KOPT-K1 (cell line): ENCODE measurements around the gene PTTG1IP.

ENCODE experiments used
- H3K27ac ChIP-seq: fragments of 200-600 bp; sonication (generic); 2 replicates; pipeline ENCODE4 v1.5.1; 2016; ENCODE audit warnings: antibody characterized with exemption, mild to moderate bottlenecking, low read depth, low read length; ENCODE audit not compliant: poor library complexity, severe bottlenecking
- H3K36me3 ChIP-seq: fragments of 200-600 bp; sonication (generic); 2 replicates; pipeline ENCODE4 v1.5.1; 2017; ENCODE audit warnings: antibody characterized with exemption, mild to moderate bottlenecking, low read length, moderate library complexity; ENCODE audit not compliant: insufficient read depth
- H3K9me3 ChIP-seq: fragments of 200-600 bp; sonication (generic); 2 replicates; pipeline ENCODE4 v1.5.1; 2017; ENCODE audit warnings: antibody characterized with exemption, low read length, mild to moderate bottlenecking; ENCODE audit not compliant: insufficient read depth, poor library complexity, severe bottlenecking

Gene PTTG1IP

DNA sequence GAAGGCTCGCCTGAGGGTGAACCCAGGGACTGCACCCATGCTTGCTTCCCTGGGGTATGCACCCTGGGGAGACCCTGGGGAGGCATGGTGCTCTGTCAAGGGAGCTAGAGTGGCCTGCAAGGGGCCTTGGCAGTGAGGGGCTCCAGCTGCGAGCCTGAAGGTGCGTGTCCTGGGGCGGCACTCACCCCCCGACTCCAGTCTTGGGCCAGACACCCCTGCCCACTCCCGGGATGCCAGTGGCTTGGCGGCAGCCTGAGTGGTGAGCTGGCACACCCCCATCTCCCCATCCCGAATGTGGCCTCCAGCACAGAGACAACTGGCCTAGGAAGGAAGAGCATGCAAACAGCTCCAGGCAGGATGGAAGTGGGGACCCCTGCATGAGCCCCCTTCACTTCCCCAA is 58.3 kb downstream of the PTTG1IP start:
- H3K9me3 ChIP-seq, result no peaks in the 10 kb centered on the region
- no peak overlapping the region for H3K27ac ChIP-seq
- peaks cover 39% of the 10 kb centered on the region for H3K36me3 ChIP-seq

DNA sequence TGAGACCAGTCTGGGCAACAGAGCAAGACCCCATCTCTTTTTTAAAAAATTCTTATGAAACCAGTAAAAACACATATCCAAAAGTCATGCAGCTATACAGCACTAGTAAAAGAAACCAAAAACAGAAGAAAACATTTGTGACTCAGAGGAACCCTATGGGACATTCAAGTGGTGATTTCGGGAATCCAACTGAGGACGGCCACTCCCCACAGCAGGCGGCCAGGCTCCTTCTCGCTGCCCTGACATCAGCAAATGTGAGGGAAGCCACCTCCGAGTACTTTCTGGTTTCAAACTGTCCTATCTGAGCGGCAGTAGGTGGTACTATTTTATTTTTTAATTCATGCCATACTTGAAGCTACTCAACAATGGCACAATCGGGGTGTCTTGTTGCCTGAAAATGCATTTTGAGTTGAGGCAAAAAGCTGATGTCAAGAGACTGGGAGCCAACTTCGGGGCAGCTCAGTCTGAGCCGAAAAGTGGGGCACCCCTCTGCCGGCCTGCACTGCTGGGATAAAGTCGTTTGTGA is 58.9 kb downstream of the PTTG1IP start:
- peaks cover 45% of the 10 kb centered on the region for H3K36me3 ChIP-seq

GRCh38 chr21:44813727-44814126 is 59.8 kb downstream of the PTTG1IP start:
- Histone ChIP-seq H3K9me3 (no peaks in the 10 kb centered on the region), H3K27ac (no peak overlapping the region), H3K36me3 (peaks cover 54% of the 10 kb centered on the region)

More for the DNA sequence above, 58.9 kb downstream of the PTTG1IP start:
- Histone ChIP-seq H3K9me3 (no peaks in the 10 kb centered on the region), H3K27ac (no peak overlapping the region)

DNA sequence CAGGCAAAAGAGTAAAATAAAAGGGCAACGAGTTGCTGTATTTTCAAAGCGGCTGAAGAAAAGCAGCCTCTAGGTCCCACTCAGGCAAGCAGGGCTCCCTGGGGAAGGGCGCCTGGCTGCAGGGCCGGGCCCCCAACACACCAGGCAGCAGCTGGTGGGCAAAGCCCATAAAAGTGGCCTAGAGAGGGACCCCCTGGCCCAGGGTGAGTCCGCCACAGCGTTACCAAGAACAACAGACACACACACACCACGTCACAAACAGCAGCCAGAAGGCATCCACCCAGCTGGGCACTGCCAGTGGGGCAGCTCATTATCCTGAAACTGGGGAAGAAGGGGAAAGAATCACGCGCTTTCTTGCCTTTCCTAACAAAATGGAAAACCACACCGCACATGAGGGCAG is 60.3 kb downstream of the PTTG1IP start:
- Histone ChIP-seq H3K27ac (no peak overlapping the region), H3K9me3 (no peaks in the 10 kb centered on the region), H3K36me3 (peaks cover 58% of the 10 kb centered on the region)

- H3K36me3 ChIP-seq, result peaks cover 62% of the 10 kb centered on the region
- no peak overlapping the region for H3K27ac ChIP-seq
- H3K9me3 ChIP-seq, result no peaks in the 10 kb centered on the region
These were observed 60.9 kb downstream of the PTTG1IP start for GRCh38 chr21:44812640-44813039.

GRCh38 chr21:44810779-44811178 is 62.7 kb downstream of the PTTG1IP start:
- Histone ChIP-seq H3K9me3 (no peaks in the 10 kb centered on the region), H3K36me3 (peaks cover 80% of the 10 kb centered on the region), H3K27ac (no peak overlapping the region)

GRCh38 chr21:44805859-44806258 is 67.6 kb downstream of the PTTG1IP start:
- Histone ChIP-seq H3K27ac (no peak overlapping the region), H3K9me3 (no peaks in the 10 kb centered on the region), H3K36me3 (peaks cover 80% of the 10 kb centered on the region)

DNA sequence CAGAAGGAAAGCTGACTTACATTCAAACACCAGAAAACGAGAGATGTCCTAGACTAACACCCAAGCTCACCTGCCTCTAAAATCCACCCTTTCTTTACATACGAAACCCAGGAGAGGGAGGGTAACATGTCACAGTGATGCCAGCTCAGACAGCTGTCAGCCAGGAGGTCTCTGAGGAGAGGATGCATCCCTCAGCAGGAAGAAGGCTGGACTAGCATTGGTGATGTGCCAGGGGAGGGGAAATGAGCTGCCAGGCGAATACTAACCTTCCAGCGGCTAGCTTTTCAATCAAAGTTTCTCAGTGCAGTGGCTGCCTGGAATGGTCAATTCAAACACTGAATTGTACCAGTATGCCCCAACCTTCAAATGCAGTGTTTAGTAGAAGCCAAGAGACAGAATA is 68.3 kb downstream of the PTTG1IP start:
- no peak overlapping the region for H3K27ac ChIP-seq
- H3K9me3 ChIP-seq, result no peaks in the 10 kb centered on the region
- peaks cover 74% of the 10 kb centered on the region for H3K36me3 ChIP-seq

GRCh38 chr21:44804762-44805161 is 68.7 kb downstream of the PTTG1IP start:
- H3K36me3 ChIP-seq, result peaks cover 71% of the 10 kb centered on the region

GRCh38 chr21:44803651-44804050 is 69.8 kb downstream of the PTTG1IP start:
- Histone ChIP-seq H3K27ac (no peak overlapping the region), H3K9me3 (no peaks in the 10 kb centered on the region), H3K36me3 (peaks cover 72% of the 10 kb centered on the region)

More at GRCh38 chr21:44804762-44805161, 68.7 kb downstream of the PTTG1IP start:
- Histone ChIP-seq H3K27ac (no peak overlapping the region), H3K9me3 (no peaks in the 10 kb centered on the region)

GRCh38 chr21:44802396-44803153 is 70.9 kb downstream of the PTTG1IP start:
- Histone ChIP-seq H3K9me3 (no peaks in the 10 kb centered on the region), H3K36me3 (peaks cover 74% of the 10 kb centered on the region), H3K27ac (peak overlapping the region; percentile 91)

- no peaks in the 10 kb centered on the region for H3K9me3 ChIP-seq
- peaks cover 73% of the 10 kb centered on the region for H3K36me3 ChIP-seq
- peak within 1 kb of the TSS; percentile 91 for H3K27ac ChIP-seq
These were observed 71.8 kb downstream of the PTTG1IP start, which contains the start of gene UBE2G2 for GRCh38 chr21:44801468-44802395. Gene UBE2G2, minus strand, starts transcription at chr21:44801820. Its CDS starts 72 bp downstream, at chr21:44801748.

GRCh38 chr21:44800971-44801467 is 72.5 kb downstream of the PTTG1IP start:
- Histone ChIP-seq H3K9me3 (no peaks in the 10 kb centered on the region), H3K36me3 (peaks cover 73% of the 10 kb centered on the region), H3K27ac (peak overlapping the region; percentile 91)

DNA sequence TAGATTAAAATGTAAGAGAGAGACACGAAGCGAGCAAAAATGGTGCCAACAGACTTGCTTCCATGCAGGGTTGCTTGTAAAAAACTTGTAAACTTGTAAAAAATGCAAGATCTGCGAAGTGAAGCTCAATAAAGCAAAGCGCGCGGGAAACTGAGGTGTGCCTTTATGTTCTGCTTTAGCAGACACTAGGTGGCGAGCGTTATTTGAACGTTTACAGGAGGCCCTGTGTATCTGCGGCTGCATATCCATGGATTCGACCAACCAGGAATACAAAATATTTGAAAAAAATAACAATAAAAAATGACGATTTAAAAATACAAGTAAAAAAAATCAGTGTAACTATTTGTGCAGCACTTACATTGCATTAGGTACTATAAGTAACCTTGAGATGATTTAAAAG is 73.4 kb downstream of the PTTG1IP start:
- H3K27ac ChIP-seq, result peak overlapping the region; percentile 91
- H3K9me3 ChIP-seq, result no peaks in the 10 kb centered on the region
- peaks cover 70% of the 10 kb centered on the region for H3K36me3 ChIP-seq

DNA sequence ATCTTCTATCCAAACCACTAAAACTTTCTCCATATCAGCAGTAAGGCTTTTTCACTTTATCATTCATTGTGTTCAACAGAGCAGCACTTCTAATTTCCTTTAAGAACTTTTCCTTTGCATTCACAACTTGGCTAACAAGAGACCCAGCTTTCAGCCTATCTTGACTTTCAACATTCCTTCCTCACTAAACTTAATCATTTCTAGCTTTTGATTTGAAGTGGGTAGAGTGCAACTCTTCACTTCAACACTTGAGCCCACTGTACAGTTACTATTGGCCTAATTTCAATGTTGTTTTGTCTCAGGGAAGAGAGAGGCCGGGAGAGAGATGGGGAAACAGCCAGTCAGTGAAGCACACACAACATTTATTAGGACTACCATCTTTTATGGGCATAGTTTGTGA is 73.8 kb downstream of the PTTG1IP start:
- Histone ChIP-seq H3K36me3 (peaks cover 65% of the 10 kb centered on the region), H3K27ac (no peak overlapping the region), H3K9me3 (no peaks in the 10 kb centered on the region)
